Hepatocyte (in vitro differentiated cells): ENCODE results near the gene FBXO15. TPM values are rescaled to one million over a fixed set of nuclear protein-coding genes. Genes with fewer than 3 reads are reported as not detected.

Experiments
- DNase-seq: peaks from one replicate; pipeline ENCODE4 v3.0.0-alpha.2; 2016; ENCODE audit warnings: low spot score
- H2AFZ ChIP-seq: fragments of 200-600 bp; sonication (generic); 2 replicates; pipeline ENCODE4 v1.6.0; 2016; ENCODE audit warnings: antibody characterized with exemption, mild to moderate bottlenecking
- H3K27ac ChIP-seq: fragments of 200-600 bp; sonication (generic); 2 replicates; pipeline ENCODE4 v1.5.1; 2016; ENCODE audit warnings: mild to moderate bottlenecking
- H3K27me3 ChIP-seq: fragments of 200-600 bp; sonication (generic); 2 replicates; pipeline ENCODE4 v1.6.1; 2016
- H3K36me3 ChIP-seq: fragments of 200-600 bp; sonication (generic); replicated peaks from 2 replicates; pipeline ENCODE4 v1.5.1; 2016; ENCODE audit warnings: low read depth; ENCODE audit not compliant: insufficient read depth
- H3K4me1 ChIP-seq: fragments of 200-600 bp; sonication (generic); 2 replicates; pipeline ENCODE4 v1.5.1; 2016; ENCODE audit warnings: mild to moderate bottlenecking, moderate library complexity; ENCODE audit not compliant: insufficient read depth
- H3K4me2 ChIP-seq: fragments of 200-600 bp; sonication (generic); 2 replicates; pipeline ENCODE4 v1.6.0; 2016
- H3K4me3 ChIP-seq: fragments of 200-600 bp; sonication (generic); 2 replicates; pipeline ENCODE4 v1.5.1; 2016; ENCODE audit warnings: mild to moderate bottlenecking
- H3K79me2 ChIP-seq: fragments of 200-600 bp; sonication (generic); 2 replicates; pipeline ENCODE4 v1.6.0; 2017; ENCODE audit warnings: mild to moderate bottlenecking
- H3K9me2 ChIP-seq: fragments of 200-600 bp; sonication (generic); replicated peaks from 2 replicates; pipeline ENCODE4 v1.6.0; 2017; ENCODE audit warnings: mild to moderate bottlenecking; ENCODE audit not compliant: insufficient read depth
- H3K9me3 ChIP-seq: fragments of 200-600 bp; sonication (generic); 2 replicates; pipeline ENCODE4 v1.5.1; 2016; ENCODE audit warnings: low read depth, mild to moderate bottlenecking
- H4K20me1 ChIP-seq: fragments of 200-600 bp; sonication (generic); 2 replicates; pipeline ENCODE4 v1.6.0; 2016; ENCODE audit warnings: mild to moderate bottlenecking; ENCODE audit not compliant: insufficient read depth, poor library complexity, severe bottlenecking
- CTCF ChIP-seq: fragments of 200-600 bp; sonication (generic); IDR thresholded peaks from 2 replicates; pipeline ENCODE4 v1.5.1; 2016; ENCODE audit warnings: antibody characterized with exemption, mild to moderate bottlenecking; ENCODE audit not compliant: poor library complexity
- EZH2 ChIP-seq: fragments of 200-600 bp; sonication (generic); IDR thresholded peaks from 2 replicates; pipeline ENCODE4 v1.6.1; 2016; ENCODE audit warnings: antibody characterized with exemption, mild to moderate bottlenecking, borderline replicate concordance
- EZH2phosphoT487 ChIP-seq: fragments of 200-600 bp; sonication (generic); IDR thresholded peaks from one replicate; pipeline ENCODE4 v1.6.1; 2018; ENCODE audit warnings: antibody characterized with exemption, mild to moderate bottlenecking, low read depth, moderate library complexity; ENCODE audit not compliant: unreplicated experiment, severe bottlenecking
- WGBS: methylation state at CpG from one replicate; pipeline ENCODE4 v1.1.6; 2016; ENCODE audit warnings: low lambda C conversion rate; ENCODE audit errors: missing lambda C conversion rate; 5-methylcytosine and 5-hydroxymethylcytosine counted together
- polyA plus RNA-seq: library from polyadenylated mRNA; unstranded; fragments of >200 nt; fragmentation: Nextera tagmentation; extraction: Ambion mirVana; gene quantifications from 2 replicates; pipeline ENCODE4 v1.2.1, GENCODE V29; 2016
- total RNA-seq: library from RNA; depleted of rRNA; stranded (reverse); fragments of >200 nt; gene quantifications from 2 replicates; pipeline ENCODE4 v1.2.3, GENCODE V29; 2014

FBXO15 gene
- total and polyA plus RNA-seq, 2 experiments from 2014 or later = 0.69 to 0.93 TPM

GRCh38 chr18:74163019-74163660 is 15.5 kb upstream of the FBXO15 start:
- H4K20me1 ChIP-seq = no peaks in the 10 kb centered on the region
- no peaks in the 10 kb centered on the region for H3K27me3 ChIP-seq
- H3K79me2 ChIP-seq = no peaks in the 10 kb centered on the region
- H3K36me3 ChIP-seq = no peaks in the 10 kb centered on the region
- H3K9me3 ChIP-seq = no peaks in the 10 kb centered on the region
- DNase-seq = no peak
- H3K4me1 ChIP-seq = no peaks in the 10 kb centered on the region
- no peak overlapping the region for H3K4me2 ChIP-seq
- no peak for TF ChIP-seq EZH2
- no peak for TF ChIP-seq CTCF
- no peak for TF ChIP-seq EZH2phosphoT487
- 94% methylated on average over 11 of the region's 11 CpGs for WGBS
- H3K9me2 ChIP-seq = no peaks in the 10 kb centered on the region
- no peak overlapping the region for H2AFZ ChIP-seq
- H3K27ac ChIP-seq = no peak overlapping the region
- H3K4me3 ChIP-seq = no peak overlapping the region

DNA sequence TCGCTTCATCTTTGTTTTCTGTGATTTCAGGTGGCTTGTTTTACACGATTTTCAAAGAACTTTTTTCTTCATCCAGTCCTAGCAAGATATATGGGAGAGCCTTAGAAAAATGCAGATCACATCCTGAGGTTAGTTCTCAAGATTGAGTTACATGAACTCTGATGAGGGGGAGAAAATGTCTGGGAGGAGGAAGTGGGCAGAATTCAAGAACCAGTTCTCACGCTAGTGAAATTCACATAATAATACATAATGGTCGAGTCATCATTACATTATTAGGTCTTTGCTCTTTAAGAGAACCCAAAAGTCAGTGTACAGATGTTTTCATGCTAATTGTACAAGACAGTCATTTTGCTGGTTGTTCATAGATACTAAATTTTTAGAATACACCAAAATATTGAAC is 7.6 kb upstream of the FBXO15 start:
- Histone ChIP-seq H3K4me1 (no peaks in the 10 kb centered on the region), H3K4me2 (no peak overlapping the region), H3K9me3 (no peaks in the 10 kb centered on the region), H3K4me3 (no peak overlapping the region), H3K27me3 (no peaks in the 10 kb centered on the region), H3K27ac (no peak overlapping the region), H4K20me1 (no peaks in the 10 kb centered on the region), H3K79me2 (peaks cover 33% of the 10 kb centered on the region), H3K9me2 (no peaks in the 10 kb centered on the region), H3K36me3 (no peaks in the 10 kb centered on the region), H2AFZ (no peak overlapping the region)
- WGBS = 98% methylated on average over 4 of the region's 4 CpGs
- DNase-seq = no peak
- no peak for TF ChIP-seq EZH2phosphoT487
- no peak for TF ChIP-seq EZH2
- TF ChIP-seq CTCF = no peak

DNA sequence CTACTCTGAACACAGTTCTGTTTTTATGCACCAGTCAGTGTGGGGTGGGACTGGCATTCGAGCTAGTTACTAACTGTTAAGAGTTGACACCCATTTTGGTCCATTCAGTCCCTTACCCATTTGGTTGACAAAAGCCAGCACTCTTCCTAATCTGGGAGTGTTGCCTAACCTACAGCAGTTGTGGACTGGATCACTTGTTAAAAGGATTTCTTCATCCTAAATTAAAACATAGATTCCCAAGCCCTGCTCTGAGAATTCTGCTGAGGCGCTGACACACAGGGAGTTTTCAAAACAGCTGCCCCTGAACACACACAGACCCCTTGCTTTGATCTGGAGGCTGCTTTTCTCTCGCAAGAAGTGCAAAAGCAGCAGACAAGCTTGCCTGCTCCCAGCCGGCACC is 7.1 kb upstream of the FBXO15 start:
- H3K4me2 ChIP-seq = no peak overlapping the region
- H3K36me3 ChIP-seq = no peaks in the 10 kb centered on the region
- H3K9me2 ChIP-seq = no peaks in the 10 kb centered on the region
- no peak overlapping the region for H3K4me3 ChIP-seq
- H4K20me1 ChIP-seq = no peaks in the 10 kb centered on the region
- H3K79me2 ChIP-seq = peaks cover 38% of the 10 kb centered on the region
- no peak overlapping the region for H3K27ac ChIP-seq
- TF ChIP-seq EZH2 (no peak), EZH2phosphoT487 (no peak), CTCF (no peak)
- WGBS = 73% methylated on average over 4 of the region's 4 CpGs
- no peak for DNase-seq
- no peaks in the 10 kb centered on the region for H3K27me3 ChIP-seq
- no peak overlapping the region for H2AFZ ChIP-seq
- H3K4me1 ChIP-seq = peaks cover 5% of the 10 kb centered on the region
- no peaks in the 10 kb centered on the region for H3K9me3 ChIP-seq
